Activated T-cell treated with anti-CD3 and anti-CD28 coated beads, Interleukin-2, amount 50 U/mL, for 72 hours (primary cell): ENCODE measurements around the gene C3orf20. TPM values are rescaled to one million over a fixed set of nuclear protein-coding genes. Genes with fewer than 3 reads are reported as not detected.
A peak's percentile ranks its signal among the peaks of the same experiment; 100 is the strongest.

Source experiments
- ATAC-seq, 2 donors: fragments of 150-1000 bp; cut with Tn5 transposase; replicated peaks in 1 of 2; 2 replicates each; pipeline ENCODE4 v1.10.0; 2021; ENCODE audit warnings: moderate library complexity in 2 of 2, mild to moderate bottlenecking in 1 of 2
- DNase-seq, 2 donors: peaks; one replicate each; pipeline ENCODE4 v3.0.0; 2021 to 2022; ENCODE audit warnings: mixed read lengths in 1 of 2
- H3K27ac Mint-ChIP-seq: one replicate; pipeline ENCODE4 v1.8.0; 2022; ENCODE audit warnings: mild to moderate bottlenecking, moderate library complexity, mixed read lengths
- H3K27me3 Mint-ChIP-seq: one replicate; pipeline ENCODE4 v1.8.0; 2022; ENCODE audit warnings: low read depth, mixed read lengths
- H3K36me3 Mint-ChIP-seq, 2 donors: one replicate each; pipeline ENCODE4 v1.8.0; 2022; ENCODE audit warnings: mixed read lengths in 2 of 2, mild to moderate bottlenecking in 1 of 2; ENCODE audit not compliant: insufficient read depth in 2 of 2
- H3K4me1 Mint-ChIP-seq: one replicate; pipeline ENCODE4 v1.8.0; 2022; ENCODE audit warnings: low read depth, mixed read lengths
- H3K4me3 Mint-ChIP-seq, 2 donors: one replicate each; pipeline ENCODE4 v1.8.0; 2022; ENCODE audit warnings: mild to moderate bottlenecking in 2 of 2, mixed read lengths in 2 of 2, moderate library complexity in 2 of 2
- H3K9me3 Mint-ChIP-seq, 2 donors: one replicate each; pipeline ENCODE4 v1.8.0; 2022; ENCODE audit warnings: mixed read lengths in 2 of 2
- total RNA-seq, 2 donors: library from RNA; stranded (reverse); gene quantifications; one replicate each; pipeline ENCODE4 v1.2.3, GENCODE V29; 2022

Gene C3orf20
- 1 to 10 TPM in 1 of 2 donors, under 1 TPM in 1; 0.51 to 1.1 TPM for total RNA-seq

DNA sequence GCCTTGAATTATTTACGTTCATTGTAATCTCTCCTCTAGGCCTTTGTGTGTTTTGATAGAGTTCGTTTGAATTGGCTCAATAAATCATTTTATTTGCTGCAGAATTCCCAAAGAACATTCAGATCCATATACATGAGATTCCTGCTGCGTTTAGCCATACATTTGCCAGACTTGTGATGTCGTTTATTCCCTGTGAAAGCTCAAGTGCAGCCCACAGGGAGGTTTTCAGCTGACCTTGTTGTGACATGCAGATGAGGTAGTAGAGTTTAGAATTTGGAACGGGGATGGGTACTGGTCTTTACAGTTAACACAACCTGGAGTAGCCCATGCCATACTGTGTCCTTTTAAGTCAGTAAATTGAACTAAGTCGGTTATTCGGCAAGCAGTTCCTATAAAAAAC lies at the start of gene C3orf20:
Gene C3orf20 (plus strand): TSS at position 301 of the 400 bp plus-strand sequence. CDS start 7,573 bp downstream, outside the sequence.
- Mint-ChIP-seq H3K9me3 (no peaks in the 10 kb centered on the region), H3K27ac (no peak within 1 kb of the TSS), H3K4me3 (no peak within 1 kb of the TSS), H3K4me1 (no peaks in the 10 kb centered on the region), H3K27me3 (no peaks in the 10 kb centered on the region), H3K36me3 (peaks cover 2 to 13% of the 10 kb centered on the region in 2 donors)
- ATAC-seq, result no peak
- no peak for DNase-seq

DNA sequence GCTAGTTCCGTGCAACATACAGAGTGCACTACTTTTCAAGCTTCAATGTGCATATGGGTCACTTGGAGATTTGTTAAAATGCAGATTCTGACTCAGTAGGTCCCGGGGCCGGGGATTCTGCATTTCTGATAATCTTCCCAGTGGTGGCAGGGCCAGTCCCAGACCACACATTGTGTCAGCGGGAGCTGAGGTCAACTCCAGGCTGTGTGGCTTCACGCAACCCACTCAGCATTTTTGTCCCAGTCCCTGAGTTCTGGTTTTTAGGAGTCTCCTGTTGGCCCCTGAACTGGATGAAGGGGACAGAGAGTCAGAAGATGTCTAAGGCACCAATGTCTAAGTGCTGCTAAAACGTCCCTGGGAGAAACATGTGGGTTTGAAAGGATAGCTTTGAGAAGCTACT lies 49.5 kb upstream of the C3orf20 start:
- H3K36me3 Mint-ChIP-seq, result no peaks in the 10 kb centered on the region
- no peak overlapping the region for H3K4me3 Mint-ChIP-seq
- ATAC-seq, result no peak
- no peaks in the 10 kb centered on the region for H3K9me3 Mint-ChIP-seq
- peaks cover 8% of the 10 kb centered on the region for H3K27me3 Mint-ChIP-seq
- no peak for DNase-seq
- no peak overlapping the region for H3K27ac Mint-ChIP-seq
- no peaks in the 10 kb centered on the region for H3K4me1 Mint-ChIP-seq

GRCh38 chr3:14627815-14628214 lies 47.1 kb upstream of the C3orf20 start:
- no peak overlapping the region for H3K27ac Mint-ChIP-seq

GRCh38 chr3:14628406-14628805 lies 46.5 kb upstream of the C3orf20 start:
- ATAC-seq, result no peak
- peaks cover 8% of the 10 kb centered on the region for H3K27me3 Mint-ChIP-seq
- H3K36me3 Mint-ChIP-seq, result no peaks in the 10 kb centered on the region
- no peak for DNase-seq
- no peaks in the 10 kb centered on the region for H3K4me1 Mint-ChIP-seq
- H3K27ac Mint-ChIP-seq, result no peak overlapping the region
- H3K4me3 Mint-ChIP-seq, result no peak overlapping the region
- no peaks in the 10 kb centered on the region for H3K9me3 Mint-ChIP-seq

More at GRCh38 chr3:14627815-14628214, 47.1 kb upstream of the C3orf20 start:
- Mint-ChIP-seq H3K36me3 (no peaks in the 10 kb centered on the region), H3K4me1 (no peaks in the 10 kb centered on the region), H3K9me3 (no peaks in the 10 kb centered on the region), H3K27me3 (peaks cover 8% of the 10 kb centered on the region), H3K4me3 (no peak overlapping the region)
- ATAC-seq (no peak), DNase-seq (no peak)

GRCh38 chr3:14630404-14631100 lies 44.4 kb upstream of the C3orf20 start:
- Mint-ChIP-seq H3K36me3 (no peaks in the 10 kb centered on the region), H3K4me1 (no peaks in the 10 kb centered on the region), H3K4me3 (no peak overlapping the region), H3K27me3 (peaks cover 13% of the 10 kb centered on the region), H3K27ac (no peak overlapping the region), H3K9me3 (no peaks in the 10 kb centered on the region)
- DNase-seq (no peak), ATAC-seq (no peak)

DNA sequence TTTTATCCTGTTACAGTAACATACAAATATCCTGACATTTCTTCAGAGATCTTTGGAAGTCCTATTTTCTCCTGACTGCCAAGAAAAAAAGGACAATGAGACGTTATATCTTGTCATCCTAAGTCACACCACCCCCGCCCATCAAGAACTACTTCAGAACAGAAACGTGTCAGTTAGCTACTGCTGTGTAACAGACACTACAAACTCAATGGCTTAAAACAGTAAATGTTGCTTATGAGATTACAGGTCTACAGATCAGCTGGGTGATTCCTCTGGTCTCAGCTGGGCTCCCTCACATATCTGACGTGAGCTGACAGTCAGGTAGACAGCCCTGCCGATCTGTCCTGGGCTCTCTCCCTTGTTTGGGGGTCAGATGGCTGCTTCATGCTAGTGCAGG lies 43.8 kb upstream of the C3orf20 start:
- Mint-ChIP-seq H3K4me3 (no peak overlapping the region), H3K36me3 (no peaks in the 10 kb centered on the region), H3K27ac (no peak overlapping the region), H3K27me3 (peaks cover 16% of the 10 kb centered on the region), H3K4me1 (no peaks in the 10 kb centered on the region), H3K9me3 (no peaks in the 10 kb centered on the region)
- DNase-seq (no peak), ATAC-seq (no peak)

- no peak for DNase-seq
- no peaks in the 10 kb centered on the region for H3K36me3 Mint-ChIP-seq
- no peaks in the 10 kb centered on the region for H3K9me3 Mint-ChIP-seq
- H3K4me3 Mint-ChIP-seq, result no peak overlapping the region
- ATAC-seq, result no peak
- peaks cover 20% of the 10 kb centered on the region for H3K27me3 Mint-ChIP-seq
- no peaks in the 10 kb centered on the region for H3K4me1 Mint-ChIP-seq
- H3K27ac Mint-ChIP-seq, result no peak overlapping the region
These were observed 43.1 kb upstream of the C3orf20 start for GRCh38 chr3:14631687-14632441.

DNA sequence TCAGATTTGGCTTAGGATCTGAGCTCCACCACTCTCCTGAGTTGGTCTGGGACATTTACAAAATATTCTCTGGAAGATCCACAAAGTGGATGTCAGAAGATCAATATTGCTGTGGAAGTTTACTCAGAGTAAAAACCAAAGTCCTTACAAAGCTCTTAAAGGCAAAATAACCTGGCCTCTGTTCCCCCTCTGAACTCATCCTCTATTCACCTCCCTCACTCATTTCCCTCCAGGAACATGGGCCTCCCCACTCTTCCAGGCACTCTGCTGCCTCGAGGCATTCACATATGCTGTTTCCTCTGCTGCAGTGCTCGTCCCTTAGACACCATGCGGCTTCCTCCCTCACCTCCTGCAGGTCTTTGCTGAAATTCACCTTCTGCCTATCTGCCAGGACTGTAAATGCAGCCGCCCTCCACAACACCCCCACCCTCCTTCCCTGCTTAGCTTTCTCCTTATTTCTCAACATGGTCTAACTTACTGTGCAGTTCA lies 42.5 kb upstream of the C3orf20 start:
- DNase-seq, result no peak
- Mint-ChIP-seq H3K9me3 (no peaks in the 10 kb centered on the region), H3K4me3 (no peak overlapping the region), H3K27me3 (peaks cover 21% of the 10 kb centered on the region), H3K4me1 (no peaks in the 10 kb centered on the region), H3K27ac (no peak overlapping the region), H3K36me3 (no peaks in the 10 kb centered on the region)
- no peak for ATAC-seq

DNA sequence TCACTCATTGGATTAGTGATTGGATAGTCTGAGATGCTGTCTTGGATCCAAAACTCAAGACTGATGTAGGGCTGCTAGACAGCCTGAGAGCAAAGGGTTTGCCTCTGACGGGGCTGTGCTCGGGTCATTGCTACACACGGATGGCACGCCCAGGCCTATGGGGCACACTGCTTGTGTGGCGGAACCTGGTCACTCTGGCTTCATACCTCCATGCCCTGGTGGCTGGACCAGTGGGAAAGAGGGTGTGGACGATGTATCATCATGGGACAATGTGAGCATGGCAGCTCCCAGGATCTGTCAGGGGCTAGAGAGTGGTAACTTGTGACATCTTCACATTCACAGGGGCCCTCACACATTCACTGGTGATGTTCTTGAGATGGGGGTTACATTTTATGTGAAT lies 41.5 kb upstream of the C3orf20 start:
- ATAC-seq, result no peak
- Mint-ChIP-seq H3K4me3 (no peak overlapping the region), H3K36me3 (no peaks in the 10 kb centered on the region), H3K4me1 (no peaks in the 10 kb centered on the region), H3K27ac (no peak overlapping the region), H3K9me3 (no peaks in the 10 kb centered on the region), H3K27me3 (peaks cover 28% of the 10 kb centered on the region)
- DNase-seq, result no peak

GRCh38 chr3:14633819-14634424 lies 41.0 kb upstream of the C3orf20 start:
- Mint-ChIP-seq H3K27me3 (peaks cover 33% of the 10 kb centered on the region), H3K4me1 (no peaks in the 10 kb centered on the region), H3K4me3 (no peak overlapping the region), H3K36me3 (no peaks in the 10 kb centered on the region), H3K27ac (no peak overlapping the region), H3K9me3 (no peaks in the 10 kb centered on the region)
- DNase-seq (peak; percentile 58 to 64), ATAC-seq (peak; percentile 72 to 73)

- Mint-ChIP-seq H3K4me3 (no peak overlapping the region), H3K27ac (no peak overlapping the region), H3K36me3 (no peaks in the 10 kb centered on the region), H3K9me3 (no peaks in the 10 kb centered on the region), H3K4me1 (no peaks in the 10 kb centered on the region), H3K27me3 (peaks cover 42% of the 10 kb centered on the region)
- no peak for ATAC-seq
- DNase-seq, result no peak
These were observed 40.1 kb upstream of the C3orf20 start for GRCh38 chr3:14634763-14635400.

DNA sequence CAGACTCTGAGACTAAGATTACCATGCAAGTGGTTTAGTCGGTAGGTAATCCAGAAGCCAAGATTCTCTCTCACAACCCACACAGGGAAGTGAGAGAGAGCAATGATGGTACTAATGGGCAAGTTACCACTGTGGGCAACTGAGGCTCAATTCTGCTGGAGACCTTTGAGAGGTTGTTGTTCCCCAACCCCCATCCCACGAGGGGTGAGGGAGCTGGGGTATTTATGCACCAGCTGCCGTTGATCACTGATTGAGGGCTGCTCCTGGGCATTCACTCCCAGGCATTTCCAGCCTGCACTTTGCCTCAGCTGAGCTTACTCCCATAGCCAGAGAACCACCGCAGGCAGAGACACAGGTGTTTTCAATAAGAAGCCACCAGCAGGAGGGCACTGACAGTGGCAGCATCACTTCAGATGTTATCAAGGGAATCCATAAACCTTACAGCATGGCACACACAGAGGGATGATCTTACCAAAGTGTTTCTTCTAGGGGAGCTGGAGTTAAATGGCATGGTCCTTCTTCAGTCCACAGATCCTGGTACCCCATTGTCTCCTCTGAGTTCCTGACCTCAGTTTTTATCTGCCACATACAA lies 38.3 kb upstream of the C3orf20 start:
- Mint-ChIP-seq H3K27ac (no peak overlapping the region), H3K27me3 (peaks cover 47% of the 10 kb centered on the region), H3K9me3 (no peaks in the 10 kb centered on the region), H3K36me3 (no peaks in the 10 kb centered on the region), H3K4me1 (no peaks in the 10 kb centered on the region), H3K4me3 (no peak overlapping the region)
- no peak for ATAC-seq
- no peak for DNase-seq
